K562 (cell line): ENCODE results near the gene UMAD1. TPM values are rescaled to one million over a fixed set of nuclear protein-coding genes. Genes with fewer than 3 reads are reported as not detected.

Source experiments
- ATAC-seq: fragments of 200-7000 bp; cut with Tn5 transposase; 3 replicates; pipeline ENCODE4 v1.9.1; 2020; ENCODE audit warnings: moderate library complexity
- BruUV-seq: library from RNA; stranded (reverse); fragments of 400-500 nt; replicated peaks from 2 replicates; lab custom pipeline; 2021; lab: Mats Ljungman, UMichigan
- CTCF ChIA-PET: fragments of 300-600 bp; formaldehyde crosslinking; extraction: SDS; loops from one replicate; lab custom pipeline; 2021; ENCODE audit warnings: low intra/inter-chr PET ratio; lab: Yijun Ruan, JAX
- POLR2A ChIA-PET: fragments of 300-600, 350-650 bp; sonication (Branson Sonifier 250); formaldehyde crosslinking; extraction: SDS; loops from one replicate; lab custom pipeline; 2021; ENCODE audit warnings: antibody characterized with exemption, inconsistent platforms; lab: Yijun Ruan, JAX
- DNase-seq, 4 experiments: peaks; one replicate each; pipeline versions ENCODE4 v3.0.0 to v3.0.0-alpha.2; 2011 to 2018; ENCODE audit warnings: low spot score in 3 of 4, mixed read lengths in 3 of 4; ENCODE audit errors: extremely low read depth in 1 of 4
- FAIRE-seq: peaks from 2 replicates; lab custom pipeline; 2011; peaks lifted over from hg19 to GRCh38; lab: Jason Lieb, UNC
- H2AFZ ChIP-seq: 2 replicates; pipeline ENCODE4 v1.6.0; 2011; ENCODE audit warnings: low read depth, low read length, control low read depth, inconsistent platforms
- H3K27ac ChIP-seq: fragments of 200-600 bp; 3 replicates; pipeline ENCODE4 v1.8.0; 2011; ENCODE audit warnings: low read depth, mild to moderate bottlenecking, control low read depth, inconsistent platforms, low read length, moderate library complexity, mixed read lengths; ENCODE audit errors: extremely low read depth
- H3K27me3 ChIP-seq, 2 experiments: fragments of 300-600 bp in 1 of 2; 2 replicates in 1 of 2; 3 replicates in 1 of 2; pipeline versions ENCODE4 v1.6.0 to v1.8.0; 2011; ENCODE audit warnings: inconsistent platforms in 2 of 2, low read length in 2 of 2, mild to moderate bottlenecking in 1 of 2, mixed read lengths in 1 of 2, moderate library complexity in 1 of 2; ENCODE audit not compliant: control insufficient read depth in 2 of 2, insufficient read depth in 2 of 2
- H3K36me3 ChIP-seq: fragments of 300-600 bp; 3 replicates; pipeline ENCODE4 v1.8.0; 2011; ENCODE audit warnings: mild to moderate bottlenecking, low read length, inconsistent platforms; ENCODE audit not compliant: control insufficient read depth, insufficient read depth
- H3K4me1 ChIP-seq, 2 experiments: fragments of 200-600 bp in 1 of 2; replicated peaks in 1 of 2; 2 replicates in 1 of 2; 3 replicates in 1 of 2; pipeline versions ENCODE4 v1.5.1 to v1.8.0; 2011; ENCODE audit warnings: inconsistent platforms in 2 of 2, low read length in 2 of 2, mild to moderate bottlenecking in 1 of 2, mixed read lengths in 1 of 2, moderate library complexity in 1 of 2; ENCODE audit not compliant: control insufficient read depth in 2 of 2, insufficient read depth in 2 of 2
- H3K4me2 ChIP-seq: 2 replicates; pipeline ENCODE4 v1.6.1; 2011; ENCODE audit warnings: low read length, control low read depth, inconsistent platforms, mixed read lengths; ENCODE audit not compliant: insufficient read depth
- H3K4me3 ChIP-seq: fragments of 200-600 bp; sonication (generic), shearing (Covaris generic); 2 replicates; pipeline ENCODE4 v1.5.1; 2016; ENCODE audit warnings: control low read depth, inconsistent platforms
- H3K79me2 ChIP-seq: fragments of 200-600 bp; 3 replicates; pipeline ENCODE4 v1.8.0; 2011; ENCODE audit warnings: low read length, inconsistent platforms; ENCODE audit not compliant: control insufficient read depth, insufficient read depth
- H3K9ac ChIP-seq, 2 experiments: 2 replicates each; pipeline versions ENCODE4 v1.6.0 to v1.6.1; 2011; ENCODE audit warnings: low read depth in 2 of 2, low read length in 2 of 2, control low read depth in 1 of 2, inconsistent platforms in 1 of 2, mild to moderate bottlenecking in 1 of 2, mixed read lengths in 1 of 2; ENCODE audit not compliant: insufficient read depth in 1 of 2
- H3K9me1 ChIP-seq: one replicate; pipeline ENCODE4 v1.6.0; 2011; ENCODE audit warnings: inconsistent platforms, mild to moderate bottlenecking, low read length, moderate library complexity; ENCODE audit not compliant: control insufficient read depth, insufficient read depth
- H3K9me3 ChIP-seq: replicated peaks from 2 replicates; pipeline ENCODE4 v1.5.1; 2011; ENCODE audit warnings: low read depth, low read length, inconsistent platforms; ENCODE audit not compliant: control insufficient read depth, insufficient read depth
- H4K20me1 ChIP-seq: replicated peaks from 2 replicates; pipeline ENCODE4 v1.6.1; 2011; ENCODE audit warnings: low read length, inconsistent platforms, mixed read lengths; ENCODE audit not compliant: control insufficient read depth, insufficient read depth
- CBFA2T3 ChIP-seq: fragments of 450-650 bp; IDR thresholded peaks from 2 replicates; pipeline ENCODE4 v1.6.1; 2017
- MCM2 ChIP-seq: fragments of 450-650 bp; IDR thresholded peaks from 2 replicates; pipeline ENCODE4 v1.6.1; 2017; ENCODE audit warnings: low read depth, mild to moderate bottlenecking
- MTA3 ChIP-seq: fragments of 450-650 bp; formaldehyde crosslinking; IDR thresholded peaks from 2 replicates; pipeline ENCODE4 v1.6.1; 2017; ENCODE audit warnings: mild to moderate bottlenecking, borderline replicate concordance
- POU5F1 ChIP-seq: fragments of 150-350 bp; IDR thresholded peaks from 2 replicates; pipeline ENCODE4 v1.6.1; 2014; ENCODE audit warnings: borderline replicate concordance, low read length, low read depth, mild to moderate bottlenecking; ENCODE audit not compliant: partially characterized antibody
- TCF7 ChIP-seq: sonication (generic); IDR thresholded peaks from 2 replicates; pipeline ENCODE4 v1.6.1; 2016; ENCODE audit warnings: antibody characterized with exemption, borderline replicate concordance
- TFE3 ChIP-seq: fragments of 450-650 bp; formaldehyde crosslinking; IDR thresholded peaks from 2 replicates; pipeline ENCODE4 v1.4.0; 2020; ENCODE audit warnings: mild to moderate bottlenecking, mixed read lengths
- ZFP1 ChIP-seq: fragments of 450-650 bp; formaldehyde crosslinking; IDR thresholded peaks from 2 replicates; pipeline ENCODE4 v1.4.0; 2020; ENCODE audit warnings: mild to moderate bottlenecking, mixed read lengths
- ZSCAN32 ChIP-seq: fragments of 450-650 bp; formaldehyde crosslinking; IDR thresholded peaks from 2 replicates; pipeline ENCODE4 v1.4.0; 2020; ENCODE audit warnings: mild to moderate bottlenecking, moderate library complexity
- WGBS: fragments of 100-300 bp; shearing (Covaris generic); methylation state at CpG from one replicate; pipeline ENCODE4 v1.1.6; 2016; ENCODE audit warnings: low coverage, mixed read lengths; ENCODE audit not compliant: insufficient coverage; ENCODE audit errors: missing lambda C conversion rate; 5-methylcytosine and 5-hydroxymethylcytosine counted together
- in situ Hi-C: fragments of 300-500 bp; cut with MboI; formaldehyde crosslinking; loops from 4 replicates; pipeline ENCODE4 v1.15.0; 2018; ENCODE audit warnings: inconsistent platforms, mixed read lengths
- intact Hi-C: fragments of 100-400 bp; cut with micrococcal nuclease; formaldehyde crosslinking; loops from 2 replicates; pipeline ENCODE4 v1.14.2; 2022
- polyA plus RNA-seq, 8 experiments: library from polyadenylated mRNA; depleted of rRNA in 4 of 8; stranded (reverse) in 5 of 8; unstranded in 3 of 8; fragments of >200 nt; fragmentation: Nextera tagmentation in 2 of 8; fragmentation: Illumina TruSeq in 1 of 8; extraction: Ambion mirVana in 2 of 8; extraction: Trizol in 1 of 8; gene quantifications; 2 replicates each; pipeline versions ENCODE4 v1.2.1 to v1.2.3, GENCODE V29; 2011 to 2014; ENCODE audit warnings: inconsistent platforms in 1 of 8, missing spikeins in 1 of 8
- total RNA-seq, 7 experiments: library from RNA; depleted of rRNA in 6 of 7; stranded (reverse); fragments of >200 nt in 6 of 7; fragmentation: Illumina TruSeq in 2 of 7; extraction: Trizol in 2 of 7; gene quantifications; 2 replicates each; pipeline versions ENCODE4 v1.2.1 to v1.2.3, GENCODE V29; 2011 to 2021; ENCODE audit warnings: low replicate concordance in 1 of 7

Gene UMAD1
- total and polyA plus RNA-seq, 9 of the 15 experiments (the other 6 are each of a cell fraction or from before 2014, with no cell fraction given) = 9.0 to 26.7 (median 13.3) TPM

GRCh38 chr7:7897509-7897908 lies 257.0 kb downstream of the UMAD1 start:
- Histone ChIP-seq H3K4me2 (no peak overlapping the region), H3K27me3 (no peaks in the 10 kb centered on the region), H3K9me1 (no peaks in the 10 kb centered on the region), H3K9ac (no peak overlapping the region), H3K4me1 (no peaks in the 10 kb centered on the region), H4K20me1 (no peaks in the 10 kb centered on the region), H2AFZ (no peak overlapping the region), H3K36me3 (no peaks in the 10 kb centered on the region), H3K9me3 (no peaks in the 10 kb centered on the region), H3K27ac (no peak overlapping the region), H3K79me2 (no peaks in the 10 kb centered on the region), H3K4me3 (no peak overlapping the region)
- TF ChIP-seq MTA3 (no peak), ZFP1 (no peak), TFE3 (CRISPR knock-in tag) (no peak), ZSCAN32 (CRISPR knock-in tag) (no peak), CBFA2T3 (no peak), MCM2 (no peak), POU5F1 (no peak), TCF7 (no peak)
- intact Hi-C loops (loop anchor here (10.0 kb wide), 1 partner anchor 397 kb away; no protein-coding TSS in a partner anchor), in situ Hi-C loops (no loop called here)
- WGBS = 17% methylated on average over 2 of the region's 2 CpGs
- no peak for ATAC-seq
- FAIRE-seq = no peak
- BruUV-seq = no TSS peak
- ChIA-PET POLR2A (no interaction called here), CTCF (no interaction called here)
- DNase-seq = no peak
